Transverse colon (tissue), 4 donors: ENCODE results near the gene ALK. TPM values are rescaled to one million over a fixed set of nuclear protein-coding genes. Genes with fewer than 3 reads are reported as not detected.
"Not testable (repeated sequence)": the region's sequence is repeated elsewhere in the genome, so short reads cannot be mapped to it uniquely, and the experiment has no call there.

Experiments used
- DNase-seq: peaks from one replicate; pipeline ENCODE4 v3.0.0-alpha.2; 2019
- H3K27ac ChIP-seq, 4 donors: fragments of 200-600 bp; sonication (generic); 2 replicates each; pipeline ENCODE4 v1.5.1; 2016 to 2018; ENCODE audit warnings: inconsistent platforms in 4 of 4
- H3K27me3 ChIP-seq: fragments of 200-600 bp; sonication (generic); 2 replicates; pipeline ENCODE4 v1.5.1; 2017; ENCODE audit warnings: inconsistent platforms
- H3K36me3 ChIP-seq, 4 donors: fragments of 200-600 bp; sonication (generic); 2 replicates each; pipeline ENCODE4 v1.5.1; 2017 to 2019; ENCODE audit warnings: inconsistent platforms in 4 of 4
- H3K4me1 ChIP-seq, 4 donors: fragments of 200-600 bp; sonication (generic); 2 replicates each; pipeline ENCODE4 v1.5.1; 2017 to 2020; ENCODE audit warnings: inconsistent platforms in 4 of 4
- H3K4me3 ChIP-seq, 4 donors: fragments of 200-600 bp; sonication (generic); 1 replicate in 1 of 4; 2 replicates in 3 of 4; pipeline versions ENCODE4 v1.5.1 to v1.6.1; 2017 to 2019; ENCODE audit warnings: inconsistent platforms in 4 of 4
- H3K9me3 ChIP-seq, 2 donors: fragments of 200-600 bp; sonication (generic); 2 replicates each; pipeline ENCODE4 v1.5.1; 2017 to 2019; ENCODE audit warnings: inconsistent platforms in 2 of 2
- EP300 ChIP-seq: sonication (generic); formaldehyde crosslinking; IDR thresholded peaks from one replicate; pipeline ENCODE4 v1.6.1; 2017; ENCODE audit warnings: antibody characterized with exemption, low read depth
- POLR2A ChIP-seq: fragments of 450-650 bp; IDR thresholded peaks from one replicate; pipeline ENCODE4 v1.6.1; 2016; ENCODE audit warnings: antibody characterized with exemption, mild to moderate bottlenecking, moderate library complexity
- POLR2AphosphoS5 ChIP-seq, 3 donors: sonication (generic); formaldehyde crosslinking; IDR thresholded peaks; one replicate each; pipeline ENCODE4 v1.6.1; 2016; ENCODE audit warnings: antibody characterized with exemption in 3 of 3
- whole genome bisulfite sequencing, 2 donors: methylation state at CpG; one replicate each; pipeline ENCODE4 v1.1.5; 2018; ENCODE audit warnings: low coverage in 1 of 2; 5-methylcytosine and 5-hydroxymethylcytosine counted together
- in situ Hi-C, 4 donors: fragments of 200-750 bp; cut with MboI; loops; one replicate each; pipeline versions ENCODE4 v1.15.0 to v1.15.1; 2017; ENCODE audit warnings: low sequenced_read_pairs in 3 of 4, low pct_ligation_motif_present in 1 of 4, low pct_unique_long_range_greater_than_20kb in 1 of 4
- intact Hi-C: fragments of 100-400 bp; cut with DNase I; formaldehyde crosslinking; loops from one replicate; pipeline ENCODE4 v1.15.1; 2023; ENCODE audit warnings: low total_unique reads
- total RNA-seq, 4 donors: library from RNA; depleted of rRNA; stranded (reverse); fragments of >200 nt; gene quantifications; one replicate each; pipeline ENCODE4 v1.1.0, GENCODE V29; 2016
- TF ChIP-seq, protein P1 (sequence below), 5 experiments: fragments of 200-600 bp in 3 of 5; fragments of 450-650 bp in 2 of 5; sonication (generic) in 3 of 5; IDR thresholded peaks; 1 replicate in 2 of 5; 2 replicates in 3 of 5; pipeline ENCODE4 v1.5.1; 2016 to 2017; ENCODE audit warnings: antibody characterized with exemption in 5 of 5, inconsistent platforms in 3 of 5, mild to moderate bottlenecking in 2 of 5, moderate library complexity in 1 of 5

Gene ALK
- total RNA-seq, 4 donors from 2014 or later, result 0.32 to 0.82 TPM; not detected in 2

DNA sequence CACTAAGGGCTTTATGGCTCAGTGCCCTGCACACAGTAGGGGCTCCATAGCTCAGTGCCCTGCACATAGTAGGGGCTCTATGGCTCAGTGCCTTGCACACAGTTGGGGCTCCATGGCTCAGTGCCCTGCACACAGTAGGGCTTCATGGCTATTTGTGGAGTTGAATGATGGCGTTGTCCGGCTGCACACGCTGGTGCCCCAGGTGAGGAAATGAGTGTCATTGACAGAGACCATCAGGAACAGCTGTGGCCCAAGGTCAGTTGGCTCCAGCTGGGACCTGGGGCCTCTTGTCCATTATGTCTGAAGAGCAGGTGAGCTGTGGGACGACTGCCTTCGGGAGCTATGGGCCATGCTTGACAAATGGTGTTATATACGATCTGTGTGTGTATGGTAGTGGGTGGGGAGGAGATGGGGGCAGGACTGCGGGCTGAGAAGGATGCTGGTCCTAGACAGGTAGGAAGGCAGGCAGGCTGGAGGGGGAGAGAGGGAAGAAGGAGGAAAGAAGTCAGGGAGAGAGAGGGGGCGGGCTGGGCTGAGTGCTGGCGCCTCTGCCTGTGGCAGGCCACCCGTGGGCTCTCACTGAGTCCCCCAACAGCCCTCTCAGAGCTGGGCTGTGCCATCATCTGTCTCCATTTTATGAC lies 675.5 kb downstream of the ALK start:
- no peak for DNase-seq
- WGBS, 2 donors, result 71% methylated on average over 10 of the region's 10 CpGs; no CpG with 5 or more reads in 1 of the 2 donors
- intact Hi-C loops, result no loop called here

DNA sequence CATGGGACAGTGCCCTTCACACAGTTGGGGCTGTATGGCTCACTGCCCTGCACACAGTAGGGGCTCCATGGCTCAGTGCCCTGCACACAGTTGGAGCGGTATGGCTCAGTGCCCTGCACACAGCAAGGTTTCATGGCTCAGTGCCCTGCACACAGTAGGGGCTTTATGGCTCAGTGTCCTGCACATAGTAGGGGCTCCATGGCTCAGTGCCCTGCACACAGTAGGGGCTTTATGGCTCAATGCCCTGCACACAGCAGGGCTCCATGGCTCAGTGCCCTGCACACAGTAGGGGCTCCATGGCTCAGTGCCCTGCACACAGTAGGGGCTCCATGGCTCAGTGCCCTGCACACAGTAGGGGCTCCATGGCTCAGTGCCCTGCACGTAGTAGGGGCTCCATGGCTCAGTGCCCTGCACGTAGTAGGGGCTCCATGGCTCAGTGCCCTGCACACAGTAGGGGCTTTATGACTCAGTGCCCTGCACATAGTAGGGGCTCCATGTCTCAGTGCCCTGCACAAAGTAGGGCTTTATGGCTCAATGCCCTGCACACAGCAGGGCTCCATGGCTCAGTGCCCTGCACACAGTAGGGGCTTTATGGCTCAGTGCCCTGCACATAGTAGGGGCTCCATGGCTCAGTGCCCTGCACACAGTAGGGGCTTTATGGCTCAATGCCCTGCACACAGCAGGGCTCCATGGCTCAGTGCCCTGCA lies 676.2 kb downstream of the ALK start:
- WGBS, 2 donors, result 100% methylated on average over 2 of the region's 3 CpGs; no CpG with 5 or more reads in 1 of the 2 donors

More for the DNA sequence above, 675.5 kb downstream of the ALK start:
- Histone ChIP-seq H3K4me1 (no peaks in the 10 kb centered on the region), H3K27me3 (no peaks in the 10 kb centered on the region), H3K9me3 (no peaks in the 10 kb centered on the region), H3K4me3 (no peak overlapping the region), H3K36me3 (no peaks in the 10 kb centered on the region), H3K27ac (no peak overlapping the region)
- in situ Hi-C loops, result no loop called here
- TF ChIP-seq, protein P1, sequence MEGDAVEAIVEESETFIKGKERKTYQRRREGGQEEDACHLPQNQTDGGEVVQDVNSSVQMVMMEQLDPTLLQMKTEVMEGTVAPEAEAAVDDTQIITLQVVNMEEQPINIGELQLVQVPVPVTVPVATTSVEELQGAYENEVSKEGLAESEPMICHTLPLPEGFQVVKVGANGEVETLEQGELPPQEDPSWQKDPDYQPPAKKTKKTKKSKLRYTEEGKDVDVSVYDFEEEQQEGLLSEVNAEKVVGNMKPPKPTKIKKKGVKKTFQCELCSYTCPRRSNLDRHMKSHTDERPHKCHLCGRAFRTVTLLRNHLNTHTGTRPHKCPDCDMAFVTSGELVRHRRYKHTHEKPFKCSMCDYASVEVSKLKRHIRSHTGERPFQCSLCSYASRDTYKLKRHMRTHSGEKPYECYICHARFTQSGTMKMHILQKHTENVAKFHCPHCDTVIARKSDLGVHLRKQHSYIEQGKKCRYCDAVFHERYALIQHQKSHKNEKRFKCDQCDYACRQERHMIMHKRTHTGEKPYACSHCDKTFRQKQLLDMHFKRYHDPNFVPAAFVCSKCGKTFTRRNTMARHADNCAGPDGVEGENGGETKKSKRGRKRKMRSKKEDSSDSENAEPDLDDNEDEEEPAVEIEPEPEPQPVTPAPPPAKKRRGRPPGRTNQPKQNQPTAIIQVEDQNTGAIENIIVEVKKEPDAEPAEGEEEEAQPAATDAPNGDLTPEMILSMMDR (IDR thresholded peaks at IDR 0.05), result no peak
- TF ChIP-seq EP300 (no peak), POLR2AphosphoS5 (IDR thresholded peaks at IDR 0.05) (no peak), POLR2A (no peak)

DNA sequence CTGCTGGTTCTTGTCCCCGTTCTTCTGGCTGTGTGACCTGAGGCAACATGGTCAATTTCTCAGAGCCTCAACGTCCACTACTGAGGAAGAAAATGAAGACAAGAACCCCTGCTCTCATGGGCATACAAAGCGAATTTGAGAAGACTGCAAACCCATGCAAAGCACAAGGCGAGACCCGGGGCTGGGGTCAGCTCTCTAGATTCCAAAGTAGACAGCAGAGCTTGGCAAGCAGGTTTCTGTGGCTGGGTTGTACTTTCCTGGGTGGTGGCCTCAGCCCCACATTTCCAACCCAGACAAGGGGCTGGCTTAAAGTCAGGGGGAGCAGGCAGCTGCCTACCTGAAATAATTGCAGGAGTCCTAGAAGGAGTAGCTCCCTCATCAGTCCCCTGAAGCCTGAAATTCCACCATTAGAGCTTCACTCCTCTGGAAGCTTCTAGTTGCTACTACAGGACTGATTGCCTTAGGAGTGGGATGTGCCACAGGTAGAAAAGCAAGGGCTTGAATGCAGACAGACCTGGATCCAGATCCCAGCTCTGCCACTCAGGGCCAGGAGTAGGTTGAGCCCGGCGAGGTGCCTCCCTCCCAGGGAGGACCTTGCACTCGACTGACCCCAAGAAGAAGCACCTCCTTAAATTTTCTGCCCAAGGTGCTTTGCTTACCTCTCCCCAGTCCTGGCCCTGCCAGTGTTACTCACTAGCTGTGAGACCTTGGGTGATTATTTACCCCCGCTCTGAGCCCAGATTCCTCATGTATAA lies 678.6 kb downstream of the ALK start:
- intact Hi-C loops, result no loop called here
- in situ Hi-C loops, result no loop called here

More for the DNA sequence above, 676.2 kb downstream of the ALK start:
- intact Hi-C loops, H3K36me3 ChIP-seq, H3K9me3 ChIP-seq, in situ Hi-C loops, H3K27ac ChIP-seq, H3K27me3 ChIP-seq, H3K4me1 ChIP-seq, DNase-seq, H3K4me3 ChIP-seq: not testable (repeated sequence)

DNA sequence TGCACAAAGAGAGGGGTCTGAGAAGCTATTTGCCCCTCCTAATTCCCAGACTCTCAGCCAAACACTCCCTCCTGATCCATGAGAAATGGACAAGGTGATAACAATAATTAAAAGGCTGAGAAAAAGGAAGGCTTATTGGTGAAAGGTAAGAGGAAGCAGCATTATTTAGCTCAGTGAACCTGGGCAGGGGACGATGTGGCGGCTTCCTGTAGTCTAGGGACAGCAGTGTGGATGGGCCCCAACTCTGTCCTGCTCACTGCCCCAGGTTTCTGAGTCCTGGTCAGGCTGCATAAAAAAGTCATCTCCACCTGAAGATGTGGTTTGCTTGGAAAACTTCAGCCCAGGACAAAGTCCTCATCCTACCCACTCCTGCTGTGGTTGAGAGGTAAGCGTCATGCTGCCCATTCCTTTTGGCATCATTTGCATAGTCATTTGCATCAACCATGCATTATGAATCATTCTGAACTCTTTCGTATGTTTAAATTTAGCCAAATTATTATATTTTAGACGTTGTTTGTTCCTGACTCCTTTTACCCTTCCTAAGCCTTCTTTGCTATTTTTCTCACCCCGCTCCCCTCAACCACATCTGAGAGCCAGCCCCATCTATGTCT lies 679.3 kb downstream of the ALK start:
- Histone ChIP-seq H3K4me3 (no peak overlapping the region), H3K27ac (no peak overlapping the region), H3K9me3 (no peaks in the 10 kb centered on the region), H3K4me1 (no peaks in the 10 kb centered on the region), H3K27me3 (no peaks in the 10 kb centered on the region), H3K36me3 (no peaks in the 10 kb centered on the region)
- intact Hi-C loops (no loop called here), in situ Hi-C loops (no loop called here)
- 74 to 78% methylated on average over 5 to 6 of the region's 6 CpGs for WGBS, 2 donors
- DNase-seq, result no peak
- TF ChIP-seq EP300 (no peak), POLR2AphosphoS5 (IDR thresholded peaks at IDR 0.05) (no peak), POLR2A (no peak)
- TF ChIP-seq, protein P1 (IDR thresholded peaks at IDR 0.05), result no peak

More for the DNA sequence above, 678.6 kb downstream of the ALK start:
- no peaks in the 10 kb centered on the region for H3K4me1 ChIP-seq
- no peak for DNase-seq
- no peaks in the 10 kb centered on the region for H3K9me3 ChIP-seq
- no peaks in the 10 kb centered on the region for H3K27me3 ChIP-seq
- H3K27ac ChIP-seq, result no peak overlapping the region
- no peaks in the 10 kb centered on the region for H3K36me3 ChIP-seq
- no peak overlapping the region for H3K4me3 ChIP-seq
- TF ChIP-seq, protein P1 (IDR thresholded peaks at IDR 0.05), result no peak
- TF ChIP-seq POLR2AphosphoS5 (IDR thresholded peaks at IDR 0.05), result no peak
- TF ChIP-seq POLR2A, result no peak
- TF ChIP-seq EP300, result no peak
- 68 to 93% methylated on average over 3 to 9 of the region's 9 CpGs for WGBS, 2 donors
